Upper lobe of left lung (tissue), 6 donors: ENCODE results near the gene DSCAM. TPM values are rescaled to one million over a fixed set of nuclear protein-coding genes. Genes with fewer than 3 reads are reported as not detected.

Experiments used
- ATAC-seq, 2 donors: fragments of 200-7000 bp; cut with Tn5 transposase; one replicate each; pipeline ENCODE4 v1.9.1; 2022; ENCODE audit warnings: mild to moderate bottlenecking in 2 of 2, moderate library complexity in 2 of 2; ENCODE audit not compliant: low FRiP score in 2 of 2
- DNase-seq, 2 donors: peaks; one replicate each; pipeline ENCODE4 v3.0.0-alpha.2; 2019 to 2020
- H3K27ac ChIP-seq, 4 donors: fragments of 200-600 bp; sonication (generic); one replicate each; pipeline ENCODE4 v1.5.1; 2016 to 2019
- H3K27me3 ChIP-seq, 4 donors: fragments of 200-600 bp; sonication (generic); one replicate each; pipeline ENCODE4 v1.5.1; 2017 to 2019
- H3K36me3 ChIP-seq, 4 donors: fragments of 200-600 bp; sonication (generic); one replicate each; pipeline ENCODE4 v1.5.1; 2016 to 2019
- H3K4me1 ChIP-seq, 4 donors: fragments of 200-600 bp; sonication (generic); one replicate each; pipeline ENCODE4 v1.5.1; 2018 to 2019
- H3K4me3 ChIP-seq, 4 donors: fragments of 200-600 bp; sonication (generic); one replicate each; pipeline ENCODE4 v1.5.1; 2017 to 2019; ENCODE audit warnings: mild to moderate bottlenecking in 2 of 4, moderate library complexity in 1 of 4
- H3K9me3 ChIP-seq, 4 donors: fragments of 200-600 bp; sonication (generic); one replicate each; pipeline ENCODE4 v1.5.1; 2018 to 2019
- CTCF ChIP-seq, 6 experiments: fragments of 450-650 bp in 4 of 6; fragments of 200-600 bp in 2 of 6; sonication (generic) in 2 of 6; IDR thresholded peaks; one replicate each; pipeline ENCODE4 v1.5.1; 2016 to 2019; ENCODE audit warnings: antibody characterized with exemption in 6 of 6
- EP300 ChIP-seq, 4 donors: sonication (generic); formaldehyde crosslinking; IDR thresholded peaks; one replicate each; pipeline ENCODE4 v1.5.1; 2017; ENCODE audit warnings: antibody characterized with exemption in 4 of 4, control low read depth in 2 of 4
- POLR2A ChIP-seq, 4 donors: fragments of 450-650 bp; IDR thresholded peaks; one replicate each; pipeline ENCODE4 v1.5.1; 2016 to 2017; ENCODE audit warnings: antibody characterized with exemption in 4 of 4, mild to moderate bottlenecking in 2 of 4
- POLR2AphosphoS5 ChIP-seq, 2 donors: sonication (generic); formaldehyde crosslinking; IDR thresholded peaks; one replicate each; pipeline ENCODE4 v1.5.1; 2017; ENCODE audit warnings: antibody characterized with exemption in 2 of 2
- WGBS, 2 donors: methylation state at CpG; one replicate each; pipeline ENCODE4 v1.1.5; 2017 to 2018; 5-methylcytosine and 5-hydroxymethylcytosine counted together
- total RNA-seq, 6 donors: library from RNA; depleted of rRNA in 4 of 6; stranded (reverse); fragments of >200 nt in 4 of 6; gene quantifications; one replicate each; pipeline versions ENCODE4 v1.1.0 to v1.2.1, GENCODE V29; 2016 to 2021
- donor health status: DM: no; HTN: no; CAD: no; lungs with moderate emphysema.
- donor health status: DM: no; HTN: yes; CAD: no; lungs with severe emphysema.

Gene DSCAM
- total RNA-seq, 6 donors from 2014 or later: under 0.01 to 0.61 (median 0.26) TPM; not detected in 1

GRCh38 chr21:40839521-40839920, 7.4 kb downstream of the DSCAM start:
- Histone ChIP-seq H3K27me3 (no peaks in the 10 kb centered on the region), H3K9me3 (no peaks in the 10 kb centered on the region), H3K36me3 (no peaks in the 10 kb centered on the region), H3K4me1 (no peaks in the 10 kb centered on the region), H3K4me3 (no peak overlapping the region), H3K27ac (no peak overlapping the region)
- ATAC-seq (no peak), DNase-seq (no peak)
- TF ChIP-seq POLR2A (IDR thresholded peaks at IDR 0.05) (no peak), CTCF (IDR thresholded peaks at IDR 0.05) (no peak), EP300 (IDR thresholded peaks at IDR 0.05) (no peak)
- 55 to 67% methylated on average over 2 of the region's 2 CpGs for WGBS, 2 donors

DNA sequence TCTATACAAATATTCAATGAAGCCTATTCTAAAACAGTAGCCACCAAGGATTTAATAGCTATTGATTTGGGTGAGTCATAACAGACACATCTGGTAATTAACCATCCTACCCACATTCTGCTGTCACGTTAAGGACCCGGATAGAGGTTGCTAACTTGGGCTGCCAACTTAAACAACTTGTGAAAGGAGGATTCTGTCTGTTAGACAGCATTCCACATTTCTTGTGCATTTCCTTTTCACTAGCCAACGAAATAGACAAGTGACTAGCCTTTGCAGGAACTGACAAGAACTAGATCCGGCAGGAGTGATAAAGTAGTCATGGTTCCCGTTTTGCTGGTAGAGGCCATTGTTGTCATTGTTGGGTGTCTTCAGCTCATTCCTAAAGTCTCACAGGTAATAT, 9.5 kb downstream of the DSCAM start:
- Histone ChIP-seq H3K4me3 (no peak overlapping the region), H3K27me3 (no peaks in the 10 kb centered on the region), H3K4me1 (no peaks in the 10 kb centered on the region), H3K9me3 (no peaks in the 10 kb centered on the region), H3K27ac (no peak overlapping the region), H3K36me3 (no peaks in the 10 kb centered on the region)
- TF ChIP-seq CTCF (IDR thresholded peaks at IDR 0.05): no peak
- TF ChIP-seq POLR2A (IDR thresholded peaks at IDR 0.05): no peak
- no peak for TF ChIP-seq POLR2AphosphoS5 (IDR thresholded peaks at IDR 0.05)
- no peak for TF ChIP-seq EP300 (IDR thresholded peaks at IDR 0.05)
- no peak for ATAC-seq
- 65 to 76% methylated on average over 5 of the region's 5 CpGs for WGBS, 2 donors
- no peak for DNase-seq

DNA sequence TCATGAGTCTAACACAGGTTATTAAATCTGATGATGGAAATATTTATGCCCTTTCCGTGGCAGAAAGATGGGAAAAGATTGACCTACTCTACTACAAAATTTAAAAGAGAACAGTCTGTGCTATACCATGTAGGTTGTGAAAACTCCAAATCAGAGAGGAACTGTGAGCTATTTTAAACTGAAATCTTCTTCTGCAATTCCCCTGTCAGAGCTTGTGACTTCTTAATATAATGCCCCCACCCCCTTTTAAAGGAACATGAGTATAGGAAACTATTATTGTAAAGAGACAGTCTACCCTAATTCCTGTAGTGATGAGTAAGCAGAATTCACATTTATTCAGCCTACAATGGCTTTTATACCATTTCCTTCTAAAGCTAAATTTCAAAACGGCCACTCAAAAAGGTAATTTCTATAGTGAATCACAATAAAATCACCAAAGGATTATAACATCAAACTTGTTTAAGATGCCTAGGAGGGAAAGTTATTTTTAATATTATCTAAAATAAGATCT, 11.7 kb downstream of the DSCAM start:
- DNase-seq (no peak), ATAC-seq (no peak)
- Histone ChIP-seq H3K27me3 (no peaks in the 10 kb centered on the region), H3K4me1 (no peaks in the 10 kb centered on the region), H3K27ac (no peak overlapping the region), H3K9me3 (no peaks in the 10 kb centered on the region), H3K36me3 (no peaks in the 10 kb centered on the region), H3K4me3 (no peak overlapping the region)
- 60 to 73% methylated on average over 2 of the region's 2 CpGs for WGBS, 2 donors
- TF ChIP-seq POLR2A (IDR thresholded peaks at IDR 0.05) (no peak), POLR2AphosphoS5 (IDR thresholded peaks at IDR 0.05) (no peak), CTCF (IDR thresholded peaks at IDR 0.05) (no peak), EP300 (IDR thresholded peaks at IDR 0.05) (no peak)

DNA sequence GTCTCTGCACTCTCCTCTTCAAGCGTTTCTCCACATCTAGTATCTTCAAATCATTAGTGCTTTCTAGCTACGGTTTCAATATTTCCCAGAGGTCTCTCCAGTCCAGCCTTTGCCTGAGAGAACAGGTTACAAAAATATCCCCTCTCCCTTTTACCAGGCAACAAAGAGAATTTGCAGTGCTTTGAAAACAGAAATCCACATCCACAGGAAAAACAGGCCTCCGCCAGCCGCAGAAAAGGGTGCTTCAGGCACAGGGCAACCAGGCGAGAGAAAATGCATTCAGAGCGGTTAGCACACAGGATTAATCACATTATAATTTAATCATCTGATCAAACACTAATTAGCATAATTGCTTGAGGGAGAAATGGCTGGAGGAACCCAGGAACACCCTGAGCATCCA, 13.8 kb downstream of the DSCAM start:
- DNase-seq (no peak), ATAC-seq (no peak)
- Histone ChIP-seq H3K4me3 (no peak overlapping the region), H3K4me1 (no peaks in the 10 kb centered on the region), H3K36me3 (no peaks in the 10 kb centered on the region), H3K27me3 (no peaks in the 10 kb centered on the region), H3K27ac (no peak overlapping the region), H3K9me3 (no peaks in the 10 kb centered on the region)
- 87 to 88% methylated on average over 6 of the region's 6 CpGs for WGBS, 2 donors
- TF ChIP-seq EP300 (IDR thresholded peaks at IDR 0.05) (no peak), CTCF (IDR thresholded peaks at IDR 0.05) (no peak), POLR2A (IDR thresholded peaks at IDR 0.05) (no peak), POLR2AphosphoS5 (IDR thresholded peaks at IDR 0.05) (no peak)

- Histone ChIP-seq H3K4me1 (no peaks in the 10 kb centered on the region), H3K4me3 (no peak overlapping the region), H3K27me3 (no peaks in the 10 kb centered on the region), H3K36me3 (no peaks in the 10 kb centered on the region), H3K27ac (no peak overlapping the region), H3K9me3 (no peaks in the 10 kb centered on the region)
- TF ChIP-seq POLR2A (IDR thresholded peaks at IDR 0.05) (no peak), CTCF (IDR thresholded peaks at IDR 0.05) (no peak), POLR2AphosphoS5 (IDR thresholded peaks at IDR 0.05) (no peak), EP300 (IDR thresholded peaks at IDR 0.05) (no peak)
- ATAC-seq (no peak), DNase-seq (no peak)
- WGBS, 2 donors: 86% methylated on average over 6 of the region's 6 CpGs
These were observed 14.6 kb downstream of the DSCAM start for GRCh38 chr21:40832316-40832715.
